ENCODE data around the gene OR2T3.
A peak's percentile ranks its signal among the peaks of the same experiment; 100 is the strongest.
"Not testable (repeated sequence)": the region's sequence is repeated elsewhere in the genome, so short reads cannot be mapped to it uniquely, and the experiment has no call there.

OR2T3 gene

DNA sequence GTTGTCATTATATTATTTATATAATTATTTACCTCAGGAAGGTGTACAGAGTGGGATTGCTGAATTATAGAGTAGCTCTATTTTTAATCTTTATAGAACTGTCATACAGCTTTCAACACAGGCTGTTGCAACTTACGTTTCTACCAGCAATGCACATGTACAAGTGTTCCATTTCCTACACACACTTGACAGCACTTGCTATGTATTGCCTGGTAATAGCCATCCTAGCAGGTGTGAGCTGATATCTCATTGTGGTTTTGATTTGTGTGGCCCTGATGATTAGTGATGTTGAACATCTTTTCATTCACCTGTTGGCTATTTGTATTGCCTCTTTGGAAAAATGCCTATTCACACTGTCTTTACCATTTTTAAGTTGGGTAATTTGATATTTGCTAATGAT, 2.5 kb downstream of the OR2T3 start:
- not testable (repeated sequence) for DNase-seq

DNA sequence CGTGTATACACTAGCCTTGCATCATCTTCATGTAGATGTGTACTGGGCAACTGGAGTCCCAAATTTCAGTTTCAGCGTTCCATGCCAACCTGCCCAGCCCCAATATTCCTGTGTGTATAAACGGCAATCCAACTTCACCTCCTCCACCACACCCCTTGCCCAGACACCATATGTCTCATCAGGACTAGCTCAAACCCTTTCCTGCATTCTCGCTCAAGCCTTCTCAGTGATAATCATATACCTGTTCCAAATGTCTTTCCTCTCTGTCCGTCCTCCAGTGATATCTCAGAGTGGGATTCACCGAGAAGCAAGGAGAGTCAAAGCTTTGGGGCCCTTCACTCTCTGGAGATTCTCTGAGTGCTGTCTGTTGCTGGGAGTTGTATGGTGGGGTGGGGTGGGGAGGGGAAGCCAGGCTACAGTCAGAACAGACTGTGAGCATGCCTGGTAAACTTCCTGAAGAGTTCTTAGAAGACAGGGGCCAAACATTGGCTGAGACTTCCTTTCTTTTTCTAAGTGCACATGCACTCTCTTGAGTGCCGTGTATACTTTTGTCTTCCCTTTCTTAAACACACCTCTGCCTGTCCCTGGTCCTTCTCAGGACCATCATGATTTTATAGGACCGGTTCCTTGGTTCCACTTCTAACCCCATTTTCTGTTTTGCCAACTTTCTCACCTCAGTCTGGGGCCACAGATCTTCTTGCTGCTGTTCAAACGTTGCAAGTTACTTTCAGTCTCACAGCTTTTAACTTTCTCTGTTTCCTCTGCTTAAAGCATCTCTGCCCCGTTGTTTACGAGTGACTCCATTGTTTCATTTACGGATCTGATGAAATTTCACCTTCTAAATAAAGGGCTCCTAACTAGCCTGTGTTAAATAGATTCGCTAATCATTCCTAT, 8.8 kb downstream of the OR2T3 start:
- DNase-seq, result peak in 1 of 2 donors; percentile 9

DNA sequence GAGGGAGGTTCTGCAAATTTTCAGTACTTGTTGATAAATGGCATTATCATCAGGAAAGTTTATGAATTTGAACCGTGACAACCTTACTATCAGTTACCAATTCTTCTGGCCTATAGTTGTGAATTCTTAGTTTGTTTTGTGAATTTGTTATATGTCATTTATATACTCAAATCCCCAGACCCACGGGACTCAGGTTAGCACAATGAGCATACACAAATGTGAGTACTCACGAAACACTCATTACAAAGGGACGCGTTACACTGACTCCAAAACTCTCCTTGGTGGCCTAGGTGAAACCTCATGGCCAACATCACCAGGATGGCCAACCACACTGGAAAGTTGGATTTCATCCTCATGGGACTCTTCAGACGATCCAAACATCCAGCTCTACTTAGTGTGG, 15.1 kb downstream of the OR2T3 start, which contains the start of gene OR2T5:
Gene OR2T5, plus strand, starts transcription at position 301 of the 400 bp plus-strand sequence. Its CDS starts 0 bp downstream, at position 301.
- DNase-seq, result not testable (repeated sequence)

DNA sequence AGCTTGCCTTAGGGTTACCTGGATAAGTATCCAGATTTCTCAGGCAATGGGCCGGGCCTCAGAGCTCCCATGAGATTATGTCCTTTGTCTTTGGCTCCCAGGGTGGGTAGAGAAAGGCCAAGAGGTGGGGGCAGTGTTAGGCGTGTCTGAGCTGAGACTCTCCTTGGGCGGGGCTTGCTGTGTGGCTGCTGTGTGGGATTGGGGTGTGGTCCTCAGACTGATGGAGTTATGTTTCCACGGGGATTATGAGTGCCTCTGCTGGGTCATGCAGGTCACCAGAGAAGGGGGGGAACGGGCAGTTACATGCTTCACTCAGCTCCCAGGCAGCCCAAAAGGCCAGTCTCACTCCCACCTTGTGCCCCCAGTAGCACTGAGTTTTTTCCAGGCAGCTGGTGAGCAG, 23.5 kb downstream of the OR2T3 start:
- not testable (repeated sequence) for DNase-seq

DNA sequence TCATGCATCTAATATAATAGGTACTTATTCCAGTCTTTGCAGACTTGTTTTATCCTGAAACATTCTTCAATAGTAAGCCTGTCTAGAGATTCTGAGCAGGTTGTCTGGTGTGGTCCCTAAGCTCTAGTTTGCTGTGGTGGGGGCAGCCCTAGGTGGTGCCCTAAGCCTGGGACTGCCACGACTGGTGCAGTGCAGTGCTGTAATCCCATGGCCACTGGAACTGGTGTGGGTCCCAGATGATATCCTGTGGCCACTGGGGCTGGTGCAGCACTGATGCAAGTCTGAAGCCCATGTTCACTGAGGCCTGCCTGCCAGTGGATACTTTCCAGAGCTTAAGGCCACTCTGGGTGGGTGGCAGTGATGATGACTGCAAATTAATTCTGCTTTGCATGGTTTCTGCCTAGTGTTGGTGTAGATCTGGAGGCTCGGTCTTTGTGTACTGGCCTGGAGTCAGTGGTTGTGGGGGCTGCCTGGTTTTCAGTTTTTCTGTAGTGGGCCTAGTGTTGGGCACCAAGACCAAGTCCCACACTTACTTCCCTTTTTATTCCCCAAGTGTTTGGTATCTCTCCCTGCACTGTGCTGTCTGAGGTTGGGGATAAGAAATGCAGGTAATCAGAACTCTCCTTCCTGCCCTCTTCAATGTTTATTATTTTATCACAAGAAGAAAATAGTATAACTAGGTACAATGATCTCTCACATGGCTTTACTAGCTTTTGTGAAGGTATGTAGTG, 27.3 kb downstream of the OR2T3 start:
- not testable (repeated sequence) for DNase-seq

DNA sequence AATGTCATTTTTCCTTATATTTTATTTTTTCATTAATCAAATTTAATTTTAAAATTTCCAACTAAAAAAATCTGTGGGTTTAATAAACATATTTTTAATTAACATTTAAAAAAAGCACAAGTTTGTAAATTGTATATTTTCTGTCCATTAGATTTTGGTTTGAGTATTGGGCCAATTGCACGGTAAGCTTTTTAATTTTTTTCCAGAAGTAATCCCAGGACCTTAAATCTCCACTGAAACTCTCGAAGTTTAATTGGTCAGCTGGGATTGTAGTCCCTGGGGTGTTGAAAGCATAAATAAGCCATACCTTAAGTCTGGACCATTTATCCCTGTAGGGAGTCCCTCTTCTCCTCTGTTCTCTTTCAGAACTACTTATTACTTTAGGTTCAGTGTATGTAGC, 34.6 kb downstream of the OR2T3 start, which contains the start of gene OR2G6:
Gene OR2G6, plus strand, starts transcription at position 301 of the 400 bp plus-strand sequence. CDS start 13,574 bp downstream, outside the sequence.
- DNase-seq, result not testable (repeated sequence)

DNA sequence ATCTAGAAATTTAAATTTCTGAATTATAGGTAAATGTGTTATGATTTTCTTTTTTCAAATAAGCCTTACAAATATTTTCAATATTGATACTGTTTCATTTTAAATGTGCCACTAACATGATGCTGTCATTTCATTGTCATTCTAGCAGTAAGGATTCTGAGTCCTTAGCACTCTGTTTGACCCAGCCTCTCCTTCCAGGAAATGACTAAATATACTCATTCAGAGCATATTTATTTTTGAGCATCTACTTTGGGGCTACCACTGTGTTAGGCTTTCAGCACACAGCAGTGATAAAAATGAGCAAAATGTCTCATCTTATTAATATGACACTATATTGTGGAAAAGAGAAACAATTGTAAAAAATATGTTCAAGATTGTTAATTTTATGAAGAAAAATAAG, 37.1 kb downstream of the OR2T3 start:
- not testable (repeated sequence) for DNase-seq

DNA sequence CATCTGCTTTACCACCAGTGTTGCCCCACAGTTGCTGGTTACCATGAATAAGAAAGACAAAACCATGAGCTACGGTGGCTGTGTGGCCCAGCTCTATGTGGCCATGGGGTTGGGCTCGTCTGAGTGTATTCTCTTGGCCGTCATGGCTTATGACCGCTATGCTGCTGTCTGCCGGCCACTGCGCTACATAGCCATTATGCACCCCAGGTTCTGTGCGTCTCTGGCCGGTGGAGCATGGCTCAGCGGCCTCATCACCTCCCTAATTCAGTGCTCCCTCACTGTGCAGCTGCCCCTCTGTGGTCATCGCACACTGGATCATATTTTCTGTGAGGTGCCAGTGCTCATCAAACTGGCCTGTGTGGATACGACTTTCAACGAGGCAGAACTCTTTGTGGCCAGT, 48.7 kb downstream of the OR2T3 start:
- DNase-seq, result no peak

Measured in activated CD4-positive, alpha-beta T cell treated with anti-CD3 and anti-CD28 coated beads for 4 hours (primary cell).